GM19438 (cell line): ENCODE data around the gene IFT81.
"Not testable (repeated sequence)": the region's sequence is repeated elsewhere in the genome, so short reads cannot be mapped to it uniquely, and the experiment has no call there.

Experiments used
- ATAC-seq: cut with Tn5 transposase; IDR thresholded peaks from one replicate; pipeline ENCODE4 v1.9.1; 2021; ENCODE audit warnings: low read depth; ENCODE audit not compliant: unreplicated experiment

Gene IFT81

GRCh38 chr12:110199339-110200123 is 75.4 kb downstream of the IFT81 start:
- no peak for ATAC-seq

DNA sequence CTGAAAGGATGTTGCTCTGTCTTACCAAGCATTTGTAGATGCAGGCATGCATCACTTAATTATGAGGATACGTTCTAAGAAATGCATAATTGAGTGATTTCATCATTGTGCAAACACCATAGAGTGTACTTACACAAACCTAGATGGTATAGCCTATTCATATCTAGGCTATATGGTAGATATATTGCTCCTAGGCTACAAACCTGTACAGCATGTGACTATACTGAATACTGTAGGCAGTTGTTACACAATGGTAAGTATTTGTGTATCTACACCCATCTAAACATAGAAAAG is 75.9 kb downstream of the IFT81 start:
- no peak for ATAC-seq

GRCh38 chr12:110201995-110202394 is 77.8 kb downstream of the IFT81 start:
- no peak for ATAC-seq

- no peak for ATAC-seq
Observed at GRCh38 chr12:110203546-110203945, 79.4 kb downstream of the IFT81 start.

GRCh38 chr12:110205931-110206330 is 81.8 kb downstream of the IFT81 start:
- no peak for ATAC-seq

DNA sequence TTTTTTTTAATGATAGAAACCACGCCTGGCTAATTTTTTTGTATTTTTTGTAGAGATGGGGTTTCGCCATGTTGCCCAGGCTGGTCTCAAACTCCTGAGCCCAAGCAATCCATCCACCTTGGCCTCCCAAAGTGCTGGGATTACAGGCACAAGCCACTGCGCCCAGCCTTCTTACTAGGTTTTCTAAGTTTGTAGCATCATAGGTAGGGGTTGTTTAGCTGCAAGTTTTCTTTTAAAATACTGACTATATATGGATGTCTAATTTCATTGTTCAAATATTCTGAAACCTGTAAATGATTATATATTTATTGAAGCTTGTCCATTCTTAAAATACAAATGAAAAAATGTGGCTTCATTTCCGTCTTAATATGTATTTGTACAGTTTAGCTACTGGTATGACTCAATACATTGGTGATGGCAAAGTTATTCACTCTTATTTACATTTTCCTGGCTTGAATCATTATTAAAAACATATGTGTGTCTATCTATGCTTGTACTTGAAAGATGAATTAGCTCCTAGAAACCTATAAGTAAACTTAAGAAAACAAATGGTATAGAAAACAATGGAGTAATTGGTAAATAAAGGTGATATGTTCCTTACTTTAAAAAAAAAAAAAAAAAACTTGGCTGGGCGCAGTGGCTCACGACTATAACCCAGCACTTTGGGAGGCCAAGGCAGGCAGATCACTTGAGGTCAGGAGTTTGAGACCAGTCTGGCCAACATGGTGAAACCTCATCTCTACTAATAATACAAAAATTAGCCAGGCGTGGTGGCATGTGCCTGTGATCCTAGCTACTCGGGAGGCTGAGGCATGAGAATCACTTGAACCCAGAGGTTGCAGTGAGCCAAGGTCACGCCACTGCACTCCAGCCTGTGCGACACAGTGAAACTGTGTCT is 87.7 kb downstream of the IFT81 start:
- ATAC-seq, result not testable (repeated sequence)

DNA sequence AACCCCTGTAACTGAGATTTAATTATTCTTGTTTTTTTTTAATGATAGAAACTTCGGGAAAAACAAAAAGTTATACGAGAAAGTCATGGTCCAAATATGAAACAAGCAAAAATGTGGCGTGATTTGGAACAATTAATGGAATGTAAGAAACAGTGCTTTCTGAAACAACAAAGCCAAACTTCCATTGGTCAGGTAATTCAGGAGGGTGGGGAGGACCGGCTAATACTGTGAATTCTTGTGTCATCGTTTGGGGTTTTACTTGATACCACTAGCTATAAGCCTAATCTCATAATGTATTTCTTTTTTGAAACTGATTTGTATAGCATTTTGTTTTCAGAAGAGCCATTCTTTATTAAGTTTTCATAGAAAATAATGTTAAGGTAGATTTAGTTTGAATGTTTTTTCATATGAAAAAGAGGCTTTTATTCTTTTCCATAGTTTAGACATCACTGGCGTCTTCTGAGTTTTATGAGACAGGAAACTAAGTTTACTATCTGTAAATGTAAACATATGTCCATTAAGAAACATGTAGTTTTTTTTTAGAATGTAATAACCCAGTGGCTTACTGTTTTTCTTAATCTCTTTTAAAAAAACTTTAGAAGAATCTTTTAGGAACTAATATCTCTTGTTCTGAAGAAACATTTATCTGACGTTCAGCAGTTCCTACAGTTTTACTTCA is 94.0 kb downstream of the IFT81 start:
- ATAC-seq, result no peak

- ATAC-seq, result no peak
Observed at GRCh38 chr12:110222027-110222426, 97.9 kb downstream of the IFT81 start.

DNA sequence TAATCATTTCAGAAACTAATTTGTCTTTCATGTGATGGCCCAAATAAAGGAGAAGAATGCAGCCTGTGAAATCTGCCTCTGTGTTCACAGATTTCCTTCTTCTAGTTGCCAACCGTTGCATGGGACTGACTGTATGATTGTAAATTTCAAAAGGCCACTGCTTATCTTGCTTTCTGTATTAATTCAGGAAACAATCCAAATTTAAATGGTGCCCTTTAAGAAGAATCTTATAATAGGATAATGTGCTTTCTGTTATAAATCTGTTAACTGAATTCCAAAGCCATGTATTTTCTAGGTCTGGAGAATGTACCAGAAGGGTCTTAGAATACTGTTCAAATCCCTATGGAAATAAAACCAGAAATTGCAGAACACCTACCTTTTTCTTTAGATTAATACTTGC is 98.3 kb downstream of the IFT81 start:
- no peak for ATAC-seq

DNA sequence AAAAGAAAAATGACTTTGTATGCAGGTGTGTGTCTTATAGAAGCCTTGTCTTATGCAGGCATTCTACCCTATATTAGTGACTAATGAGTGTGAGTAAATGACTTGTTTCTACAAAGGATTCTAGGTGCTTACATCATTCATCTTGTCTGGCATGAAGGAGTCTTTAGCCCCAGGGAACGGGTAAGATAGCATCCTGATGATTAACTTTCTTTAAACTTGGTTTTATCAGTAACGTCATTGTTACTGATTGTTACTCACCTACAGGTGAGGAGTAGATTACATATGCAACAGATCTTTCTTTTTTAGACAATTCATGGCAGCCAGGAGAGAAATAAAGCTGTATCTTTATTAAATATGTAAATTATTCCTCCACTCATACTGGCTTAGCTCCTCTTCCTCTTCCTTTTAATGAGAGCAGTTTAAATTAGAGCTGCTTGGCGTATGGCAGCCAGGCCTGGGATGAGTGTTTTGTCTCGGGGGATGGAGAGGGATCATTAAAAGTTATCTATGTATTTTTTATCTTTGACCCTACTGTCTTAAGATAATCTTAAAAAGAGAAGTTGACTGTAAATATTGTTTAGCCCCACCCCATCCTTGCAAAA is 99.7 kb downstream of the IFT81 start:
- ATAC-seq, result no peak

DNA sequence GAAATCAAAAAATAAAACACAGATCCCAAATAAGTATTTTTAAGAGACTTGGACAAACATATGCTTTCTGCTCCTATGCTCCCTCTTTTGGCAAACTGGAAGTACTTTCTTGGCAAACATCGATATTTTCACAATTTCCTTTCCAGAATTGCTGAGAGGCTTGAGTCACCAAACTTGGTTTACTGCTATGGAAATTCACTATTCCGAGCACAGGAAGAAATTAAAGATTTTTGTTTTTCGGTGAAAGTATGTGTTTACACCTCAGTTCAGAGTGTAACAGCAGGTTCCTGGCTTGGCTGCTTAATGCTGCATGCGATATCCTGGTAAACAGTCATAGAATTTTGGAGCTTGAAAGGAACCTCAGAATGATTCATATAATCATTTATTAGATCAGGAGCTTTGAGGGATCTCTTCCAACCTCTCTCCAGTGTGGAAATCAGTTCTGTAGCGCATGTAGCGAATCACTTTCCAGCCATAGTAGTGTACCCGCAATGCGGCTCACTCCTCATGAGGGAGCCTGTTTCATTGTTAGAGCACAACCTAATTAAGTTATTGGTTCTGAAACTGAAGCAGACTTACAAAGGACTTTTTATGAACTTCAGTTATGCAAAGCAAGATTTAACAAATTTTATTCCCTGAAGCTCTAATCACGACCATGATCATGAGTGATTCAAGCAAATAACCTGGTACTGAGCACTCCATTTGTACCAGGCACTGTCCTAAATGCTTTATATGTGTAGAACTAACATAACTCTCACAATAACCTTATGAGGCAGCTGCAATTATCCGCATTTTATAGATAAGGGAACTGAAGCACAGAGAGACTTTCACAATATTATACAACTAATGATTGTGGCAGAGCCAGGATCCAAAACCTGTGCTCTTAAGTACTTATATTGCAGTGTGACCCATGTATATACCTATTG is 100.5 kb downstream of the IFT81 start:
- no peak for ATAC-seq

GRCh38 chr12:110227138-110227537 is 103.0 kb downstream of the IFT81 start:
- no peak for ATAC-seq

- not testable (repeated sequence) for ATAC-seq
Observed at GRCh38 chr12:110228348-110228747, 104.2 kb downstream of the IFT81 start.

GRCh38 chr12:110228756-110229155 is 104.6 kb downstream of the IFT81 start:
- no peak for ATAC-seq

GRCh38 chr12:110229409-110229808 is 105.3 kb downstream of the IFT81 start:
- no peak for ATAC-seq

GRCh38 chr12:110230655-110231054 is 106.5 kb downstream of the IFT81 start:
- no peak for ATAC-seq

DNA sequence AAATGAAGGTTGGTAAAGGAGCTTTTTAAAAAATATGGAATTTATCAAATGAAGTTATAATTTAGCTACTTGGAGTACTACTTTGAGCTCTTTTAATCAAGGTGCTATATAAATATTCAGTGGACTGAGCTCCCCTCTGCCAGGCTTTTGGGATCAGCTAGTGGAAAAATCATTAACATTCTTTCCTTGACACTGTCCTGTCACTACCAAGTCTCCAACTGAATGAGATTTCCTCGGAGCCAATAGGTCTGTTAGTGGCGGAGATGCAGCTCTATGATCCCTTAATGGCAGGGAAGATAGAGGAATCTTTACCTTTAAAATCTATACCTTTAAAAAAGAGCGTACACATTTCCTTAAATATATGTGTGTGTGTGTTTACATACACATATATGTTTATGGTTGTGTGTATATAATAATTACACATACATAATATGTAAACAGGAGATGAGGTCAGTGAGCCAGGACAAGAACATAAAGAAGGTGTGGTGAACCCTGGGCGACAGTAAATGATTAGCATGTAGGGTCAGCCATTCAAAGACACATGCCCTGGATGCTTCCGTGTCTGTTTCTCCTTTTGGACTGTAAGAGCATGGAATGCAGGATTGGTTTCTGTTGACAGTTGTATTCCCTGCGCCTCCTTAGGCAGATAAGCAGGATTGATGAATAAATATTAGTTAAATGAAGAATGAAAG is 109.2 kb downstream of the IFT81 start:
- ATAC-seq, result no peak

DNA sequence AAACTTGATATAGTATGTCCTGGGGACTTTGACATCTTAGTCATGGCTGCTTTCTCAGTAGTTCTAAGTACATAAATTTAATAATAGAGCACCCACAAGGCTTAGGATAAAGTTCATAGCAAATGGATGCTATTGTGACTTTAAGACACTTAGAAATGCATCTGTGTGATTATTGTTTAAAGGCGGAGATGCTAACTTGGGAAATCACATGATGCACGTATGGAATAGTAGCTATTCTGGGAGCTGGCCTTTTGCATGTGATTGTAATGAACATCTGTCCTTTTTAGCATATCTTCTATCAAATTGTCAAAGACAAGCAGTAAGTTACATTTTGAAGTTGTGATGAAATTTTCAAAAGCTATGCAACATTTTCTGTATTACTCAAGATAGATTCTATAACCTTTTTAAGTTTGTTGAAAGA is 110.2 kb downstream of the IFT81 start:
- ATAC-seq, result no peak

- no peak for ATAC-seq
Observed at GRCh38 chr12:110234755-110235154, 110.6 kb downstream of the IFT81 start.
